ENCODE results near the gene ARRDC4. TPM values are rescaled to one million over a fixed set of nuclear protein-coding genes. Genes with fewer than 3 reads are reported as not detected.

Gene ARRDC4
- total RNA-seq, 1 experiment from 2014 or later, result 7.1 TPM

DNA sequence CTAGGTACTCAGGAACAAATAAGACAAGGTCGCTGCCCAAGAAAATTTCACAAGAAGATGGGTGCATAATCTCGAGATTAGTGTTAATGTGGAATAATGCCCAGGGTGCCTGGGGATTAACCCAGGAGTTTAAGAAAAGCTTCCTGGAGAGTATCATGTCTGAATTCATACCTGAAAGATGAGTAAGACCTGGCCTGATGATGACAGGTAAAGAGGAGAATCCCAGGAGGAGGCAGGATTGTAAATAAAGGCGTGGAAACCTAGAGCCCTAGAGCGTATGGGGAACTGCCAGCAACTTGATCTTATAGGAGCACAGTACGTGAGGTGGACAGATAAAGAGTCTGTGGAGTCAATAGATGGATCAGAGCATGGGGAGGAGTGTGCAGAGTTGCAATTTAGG, 43.0 kb downstream of the ARRDC4 start:
- TF ChIP-seq EZH2 (IDR thresholded peaks at IDR 0.05; ENCODE audit: low read length, unreplicated experiment), result no peak
- TF ChIP-seq EZH2phosphoT487 (IDR thresholded peaks at IDR 0.05; ENCODE audit: borderline replicate concordance, low read length), result no peak
- TF ChIP-seq CTCF (conservative IDR thresholded peaks at IDR 0.05; ENCODE audit: low read depth, low read length), result no peak
- H3K9ac ChIP-seq (ENCODE audit: low read length), result no peak overlapping the region

DNA sequence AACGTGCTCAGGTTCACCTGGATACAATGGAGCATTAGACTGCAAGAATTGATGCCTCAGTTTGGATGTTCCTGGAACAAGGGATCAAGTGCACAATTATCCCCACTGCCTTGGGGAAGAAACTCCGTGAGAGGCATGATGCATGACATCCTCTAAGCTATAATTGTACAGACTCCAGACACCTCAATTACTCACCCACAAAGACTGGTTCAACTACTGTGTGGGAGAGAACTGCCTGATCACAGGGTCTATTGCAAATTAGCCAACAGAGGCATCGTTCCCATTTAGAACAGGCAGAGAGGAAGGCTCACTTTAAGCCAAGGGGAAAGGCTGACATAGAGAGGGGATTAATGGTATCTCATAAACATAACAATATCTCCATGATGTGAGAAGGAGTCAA, 43.5 kb downstream of the ARRDC4 start:
- Histone ChIP-seq H3K9me2 (replicated peaks; ENCODE audit: low read length) (no peaks in the 10 kb centered on the region), H3K4me3 (ENCODE audit: low read length) (no peak overlapping the region), H3K4me1 (ENCODE audit: insufficient read depth, low read length) (peaks cover 36% of the 10 kb centered on the region), H3K9ac (ENCODE audit: low read length) (no peak overlapping the region), H3K36me3 (ENCODE audit: low read depth, low read length) (no peaks in the 10 kb centered on the region), H3F3A (ENCODE audit: low read length, unreplicated experiment) (no peaks in the 10 kb centered on the region), H3K4me2 (ENCODE audit: low read length) (peak overlapping the region; percentile 46; the same call in 1 of the 2 replicates), H3K79me2 (ENCODE audit: low read length) (no peaks in the 10 kb centered on the region), H3K9me3 (ENCODE audit: low read length) (no peaks in the 10 kb centered on the region), H2AFZ (ENCODE audit: low read length) (no peak overlapping the region), H4K20me1 (ENCODE audit: low read length) (no peaks in the 10 kb centered on the region), H3K27ac (ENCODE audit: low read length) (peak overlapping the region; percentile 86), H3K27me3 (ENCODE audit: low read length) (peaks cover 4% of the 10 kb centered on the region; the same call in 1 of the 2 replicates)
- peak; percentile 37 for DNase-seq
- BruUV-seq (replicated peaks), result no TSS peak
- CTCF ChIA-PET, result no interaction called here
- no peak for TF ChIP-seq CTCF (conservative IDR thresholded peaks at IDR 0.05; ENCODE audit: low read depth, low read length)
- TF ChIP-seq EZH2 (IDR thresholded peaks at IDR 0.05; ENCODE audit: low read length, unreplicated experiment), result no peak
- no peak for TF ChIP-seq EZH2phosphoT487 (IDR thresholded peaks at IDR 0.05; ENCODE audit: borderline replicate concordance, low read length)
- POLR2A ChIA-PET (ENCODE audit: unreplicated experiment), result no interaction called here
- no peak for ATAC-seq
- intact Hi-C loops (cut with micrococcal nuclease), result no loop called here

More for the DNA sequence above, 43.0 kb downstream of the ARRDC4 start:
- Histone ChIP-seq H3K27me3 (ENCODE audit: low read length) (peaks cover 2% of the 10 kb centered on the region; the same call in 1 of the 2 replicates), H3K9me2 (replicated peaks; ENCODE audit: low read length) (no peaks in the 10 kb centered on the region), H3K4me3 (ENCODE audit: low read length) (no peak overlapping the region), H3K9me3 (ENCODE audit: low read length) (no peaks in the 10 kb centered on the region), H3K36me3 (ENCODE audit: low read depth, low read length) (no peaks in the 10 kb centered on the region), H3F3A (ENCODE audit: low read length, unreplicated experiment) (no peaks in the 10 kb centered on the region), H3K27ac (ENCODE audit: low read length) (peak overlapping the region; percentile 86), H3K4me1 (ENCODE audit: insufficient read depth, low read length) (peaks cover 40% of the 10 kb centered on the region), H4K20me1 (ENCODE audit: low read length) (no peaks in the 10 kb centered on the region), H3K4me2 (ENCODE audit: low read length) (peak overlapping the region; percentile 46; the same call in 1 of the 2 replicates), H2AFZ (ENCODE audit: low read length) (no peak overlapping the region), H3K79me2 (ENCODE audit: low read length) (no peaks in the 10 kb centered on the region)
- peak; percentile 90 for DNase-seq
- intact Hi-C loops (cut with micrococcal nuclease), result no loop called here
- ChIA-PET CTCF (no interaction called here), POLR2A (ENCODE audit: unreplicated experiment) (no interaction called here)
- peak; percentile 67 for ATAC-seq
- BruUV-seq (replicated peaks), result no TSS peak

- BruUV-seq (replicated peaks), result no TSS peak
- no peak overlapping the region for H3K4me2 ChIP-seq (ENCODE audit: low read length)
- no peak overlapping the region for H3K4me3 ChIP-seq (ENCODE audit: low read length)
- no peaks in the 10 kb centered on the region for H3F3A ChIP-seq (ENCODE audit: low read length, unreplicated experiment)
- no peaks in the 10 kb centered on the region for H4K20me1 ChIP-seq (ENCODE audit: low read length)
- POLR2A ChIA-PET (ENCODE audit: unreplicated experiment), result no interaction called here
- H3K79me2 ChIP-seq (ENCODE audit: low read length), result no peaks in the 10 kb centered on the region
- H3K4me1 ChIP-seq (ENCODE audit: insufficient read depth, low read length), result peaks cover 26% of the 10 kb centered on the region
- DNase-seq, result no peak
- no peaks in the 10 kb centered on the region for H3K36me3 ChIP-seq (ENCODE audit: low read depth, low read length)
- intact Hi-C loops (cut with micrococcal nuclease), result no loop called here
- no peak for ATAC-seq
- H2AFZ ChIP-seq (ENCODE audit: low read length), result no peak overlapping the region
- H3K9ac ChIP-seq (ENCODE audit: low read length), result no peak overlapping the region
- no peaks in the 10 kb centered on the region for H3K9me3 ChIP-seq (ENCODE audit: low read length)
- peaks cover 15% of the 10 kb centered on the region for H3K27me3 ChIP-seq (ENCODE audit: low read length)
- no peaks in the 10 kb centered on the region for H3K9me2 ChIP-seq (replicated peaks; ENCODE audit: low read length)
- CTCF ChIA-PET, result no interaction called here
- no peak for TF ChIP-seq EZH2 (IDR thresholded peaks at IDR 0.05; ENCODE audit: low read length, unreplicated experiment)
- TF ChIP-seq EZH2phosphoT487 (IDR thresholded peaks at IDR 0.05; ENCODE audit: borderline replicate concordance, low read length), result no peak
- TF ChIP-seq CTCF (conservative IDR thresholded peaks at IDR 0.05; ENCODE audit: low read depth, low read length), result no peak
- H3K27ac ChIP-seq (ENCODE audit: low read length), result no peak overlapping the region
Observed at GRCh38 chr15:98005659-98006058, 45.2 kb downstream of the ARRDC4 start.
